Right ventricle myocardium inferior (tissue), 1 donor: ENCODE data around the gene COL9A1. TPM values are rescaled to one million over a fixed set of nuclear protein-coding genes. Genes with fewer than 3 reads are reported as not detected.
"Not testable (repeated sequence)": the region's sequence is repeated elsewhere in the genome, so short reads cannot be mapped to it uniquely, and the experiment has no call there.

ENCODE experiments used
- ATAC-seq: fragments of 200-7000 bp; cut with Tn5 transposase; one replicate; pipeline ENCODE4 v1.9.1; 2020; ENCODE audit warnings: mild to moderate bottlenecking, moderate library complexity
- DNase-seq: peaks from one replicate; pipeline ENCODE4 v3.0.0; 2021; ENCODE audit errors: missing footprints
- intact Hi-C: fragments of 100-400 bp; cut with DNase I; formaldehyde crosslinking; loops from one replicate; pipeline ENCODE4 v1.11.0; 2022
- long read RNA-seq: library from polyadenylated mRNA; unstranded; transcript quantifications from one replicate; pipeline ENCODE4 v2.0.0, GENCODE V29; 2021
- total RNA-seq: library from RNA; stranded (reverse); fragmentation: NEBNext Ultra II Directional; extraction: Animal tissue kit (Norgen Biotek cat#: 25700); gene quantifications from one replicate; pipeline ENCODE4 v1.2.1, GENCODE V29; 2021
- donor health status: DM: no; HTN: yes; CAD: no; lungs with severe emphysema.

COL9A1 gene
- 0.14 TPM for total RNA-seq
- long read RNA-seq: 0 reads

GRCh38 chr6:70303034-70303525 lies at the start of gene COL9A1:
Gene COL9A1 (minus strand): TSS chr6:70303084. CDS start chr6:70302924, 160 bp downstream.
- intact Hi-C loops: no loop called here
- DNase-seq (no peak), ATAC-seq (no peak)

DNA sequence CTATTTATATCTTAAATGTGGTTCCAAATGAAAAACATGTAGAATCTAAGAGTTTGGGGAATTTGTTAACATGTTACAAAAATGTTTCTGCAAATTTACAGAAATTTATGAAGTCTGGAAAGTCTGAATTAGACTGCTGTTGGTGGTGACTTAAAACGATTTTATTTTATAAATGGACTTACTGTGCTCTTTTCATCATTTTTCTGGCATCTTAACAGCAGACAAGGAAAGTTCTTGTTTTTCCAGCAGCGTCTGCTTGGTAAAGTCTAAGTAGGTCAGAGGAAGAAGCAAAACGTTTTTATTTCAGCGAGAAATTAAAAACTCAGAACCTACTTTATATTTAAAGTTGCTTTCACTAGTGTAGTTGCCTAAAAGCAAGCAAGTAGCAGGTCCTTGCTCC lies 48.6 kb upstream of the COL9A1 start:
- no peak for ATAC-seq
- intact Hi-C loops: no loop called here
- no peak for DNase-seq

DNA sequence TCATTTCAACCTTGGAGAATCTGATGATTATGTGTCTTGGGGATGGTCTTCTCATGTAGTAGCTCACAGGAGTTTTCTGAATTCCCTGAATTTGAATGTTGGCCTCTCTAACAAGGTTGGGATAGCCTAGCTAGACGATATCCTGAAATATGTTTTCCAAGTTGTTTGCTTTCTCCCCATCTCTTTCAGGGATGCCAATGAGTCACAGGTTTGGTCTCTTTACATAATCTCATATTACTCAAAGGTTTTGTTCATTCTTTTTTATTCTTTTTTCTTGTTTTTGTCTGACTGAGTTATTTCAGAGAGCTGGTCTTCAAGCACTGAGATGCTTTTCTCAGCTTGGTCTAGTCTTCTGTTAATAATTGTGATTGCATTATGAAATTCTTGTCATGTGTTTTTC lies 42.7 kb upstream of the COL9A1 start:
- no peak for ATAC-seq
- no peak for DNase-seq
- intact Hi-C loops: no loop called here

DNA sequence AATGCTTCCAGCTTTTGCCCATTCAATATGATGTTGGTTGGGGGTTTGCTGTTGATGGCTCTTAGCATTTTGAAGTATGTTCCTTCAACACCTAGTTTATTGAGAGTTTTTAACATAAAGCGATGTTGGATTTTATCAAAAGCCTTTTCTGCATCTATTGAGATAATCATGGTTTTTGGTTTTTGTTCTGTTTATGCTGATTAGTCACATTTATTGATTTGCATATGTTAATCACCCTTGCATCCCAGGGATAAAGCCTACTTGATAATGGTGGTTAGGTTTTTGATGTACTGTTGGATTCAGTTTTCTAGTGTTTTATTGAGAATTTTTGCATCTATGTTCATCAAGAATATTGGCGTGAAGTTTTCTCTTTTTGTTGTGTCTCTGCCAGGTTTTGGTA lies 40.4 kb upstream of the COL9A1 start:
- ATAC-seq (no peak), DNase-seq (no peak)
- intact Hi-C loops: no loop called here

DNA sequence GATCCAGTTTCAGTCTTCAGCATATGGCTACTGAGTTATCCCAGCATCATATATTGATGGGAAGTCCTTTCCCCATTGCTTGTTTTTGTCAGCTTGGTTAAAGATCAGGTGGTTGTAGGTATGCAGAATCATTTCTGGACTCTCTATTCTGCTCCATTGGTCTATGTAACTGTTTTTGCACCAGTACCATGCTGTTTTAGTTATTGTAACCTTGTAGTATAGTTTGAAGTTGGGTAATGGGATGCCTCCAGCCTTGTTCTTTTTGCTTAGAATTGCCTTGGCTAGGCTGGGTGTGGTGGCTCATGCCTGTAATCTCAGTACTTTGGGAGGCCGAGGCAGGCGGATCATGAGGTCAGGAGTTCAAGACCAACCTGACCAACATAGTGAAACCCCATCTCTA lies 36.9 kb upstream of the COL9A1 start:
- ATAC-seq, DNase-seq, intact Hi-C loops: not testable (repeated sequence)

DNA sequence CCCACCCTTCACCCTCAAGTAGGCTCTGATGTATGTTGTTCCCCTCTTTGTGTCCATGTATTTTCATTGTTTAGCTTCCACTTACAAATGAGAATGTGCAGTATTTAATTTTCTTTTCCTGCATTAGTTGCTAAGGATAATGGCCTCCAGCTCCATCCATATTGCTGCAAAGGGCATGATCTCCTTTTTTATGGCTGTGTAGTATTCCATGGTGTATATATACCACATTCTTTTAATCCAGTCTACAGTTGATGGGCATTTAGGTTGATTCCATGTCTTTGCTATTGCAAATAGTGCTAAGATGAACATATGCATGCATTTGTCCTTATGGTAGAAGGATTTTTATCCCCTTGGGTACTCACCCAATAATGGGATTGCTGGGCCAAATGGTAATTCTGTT lies 35.9 kb upstream of the COL9A1 start:
- no peak for ATAC-seq
- DNase-seq: no peak
- intact Hi-C loops: no loop called here

- intact Hi-C loops: no loop called here
- ATAC-seq: no peak
- no peak for DNase-seq
Measured at GRCh38 chr6:70337743-70338105, 34.8 kb upstream of the COL9A1 start.

- intact Hi-C loops: no loop called here
- DNase-seq (no peak), ATAC-seq (no peak)
Measured at GRCh38 chr6:70336996-70337742, 34.3 kb upstream of the COL9A1 start.

GRCh38 chr6:70327036-70327435 lies 24.2 kb upstream of the COL9A1 start:
- DNase-seq (no peak), ATAC-seq (no peak)
- intact Hi-C loops: no loop called here

- intact Hi-C loops: no loop called here
Measured at GRCh38 chr6:70325009-70325408, 22.1 kb upstream of the COL9A1 start.

GRCh38 chr6:70317799-70318198 lies 14.9 kb upstream of the COL9A1 start:
- DNase-seq, ATAC-seq, intact Hi-C loops: not testable (repeated sequence)

More at GRCh38 chr6:70325009-70325408, 22.1 kb upstream of the COL9A1 start:
- no peak for ATAC-seq
- DNase-seq: no peak

DNA sequence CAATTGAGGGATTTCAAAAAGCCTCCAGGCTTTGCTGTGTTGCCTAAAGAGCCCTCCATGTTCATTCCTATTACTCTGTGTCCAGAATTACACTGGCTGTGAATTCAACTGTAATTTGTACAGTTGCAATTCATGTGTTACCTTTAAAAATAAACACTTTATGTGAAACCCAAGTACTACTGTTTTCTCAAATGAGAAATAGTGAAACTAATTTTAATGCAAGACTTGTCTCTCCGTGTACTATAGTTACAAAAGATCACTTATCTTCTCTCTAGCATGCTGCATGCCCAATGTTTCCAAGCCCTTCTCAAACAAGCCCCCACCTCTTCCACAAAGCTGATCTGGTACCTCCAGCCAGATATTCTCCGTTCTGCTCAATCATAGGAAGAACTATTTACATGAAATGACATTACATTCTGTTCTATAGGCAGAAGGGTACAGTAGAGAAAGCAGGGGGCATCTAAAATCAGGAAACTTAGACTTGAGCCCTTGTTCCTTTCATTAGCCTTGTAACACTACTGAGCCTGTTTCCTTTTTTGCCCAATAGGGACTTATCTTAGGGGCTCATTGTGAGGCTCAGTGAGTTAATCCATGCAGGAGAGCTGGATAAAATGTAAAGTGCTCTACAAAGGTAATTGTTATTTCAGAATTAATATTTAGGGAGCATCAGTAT lies 12.3 kb upstream of the COL9A1 start:
- ATAC-seq (no peak), DNase-seq (no peak)
- intact Hi-C loops: no loop called here

DNA sequence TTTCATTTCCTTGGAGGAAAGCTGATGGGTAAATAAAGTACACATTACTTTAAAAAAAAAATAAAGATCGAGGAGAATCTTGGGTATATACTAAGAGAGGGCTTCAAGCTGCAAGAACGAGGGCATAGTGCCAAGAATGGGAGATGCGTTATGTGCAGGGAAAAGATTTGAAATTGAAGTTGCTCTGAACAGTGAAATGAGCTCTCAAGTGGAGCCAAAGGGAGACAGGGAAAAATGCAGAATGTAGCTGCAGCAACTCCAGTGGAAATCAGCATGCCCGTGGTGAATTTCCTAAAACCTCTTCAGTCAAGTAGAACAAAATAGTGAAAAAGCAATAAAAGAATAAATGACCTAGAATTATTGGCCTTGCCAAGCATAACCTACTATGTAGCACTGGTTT lies 11.4 kb upstream of the COL9A1 start:
- intact Hi-C loops: no loop called here
- DNase-seq (no peak), ATAC-seq (no peak)

- ATAC-seq (no peak), DNase-seq (no peak)
- intact Hi-C loops: no loop called here
Measured at GRCh38 chr6:70312165-70312745, 9.4 kb upstream of the COL9A1 start.

GRCh38 chr6:70310063-70310694 lies 7.3 kb upstream of the COL9A1 start:
- intact Hi-C loops: loop anchor here (1.0 to 2.0 kb wide), 2 partner anchors 59 to 703 kb away; no protein-coding TSS in a partner anchor
- DNase-seq (no peak), ATAC-seq (no peak)

- no peak for DNase-seq
- ATAC-seq: no peak
- intact Hi-C loops: no loop called here
Measured at GRCh38 chr6:70309243-70309642, 6.4 kb upstream of the COL9A1 start.

DNA sequence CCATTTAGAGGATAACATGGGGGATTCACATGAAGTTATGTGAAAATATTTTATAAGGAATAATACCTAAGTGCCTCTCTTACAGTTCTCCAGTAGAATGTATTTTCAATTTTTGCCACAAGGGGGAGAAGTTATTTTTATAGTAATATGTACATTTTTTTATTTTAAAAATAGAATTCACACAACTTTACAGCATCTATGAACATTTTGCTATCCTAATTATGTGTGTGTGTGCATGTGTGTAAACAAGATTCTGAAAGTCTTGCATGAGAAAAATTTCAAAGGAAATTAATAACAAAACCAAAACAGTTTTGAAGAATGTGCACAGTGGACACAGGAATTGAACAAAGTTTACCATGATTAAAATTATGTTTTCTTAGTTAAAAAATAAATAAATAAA lies 5.3 kb upstream of the COL9A1 start:
- ATAC-seq, DNase-seq, intact Hi-C loops: not testable (repeated sequence)

DNA sequence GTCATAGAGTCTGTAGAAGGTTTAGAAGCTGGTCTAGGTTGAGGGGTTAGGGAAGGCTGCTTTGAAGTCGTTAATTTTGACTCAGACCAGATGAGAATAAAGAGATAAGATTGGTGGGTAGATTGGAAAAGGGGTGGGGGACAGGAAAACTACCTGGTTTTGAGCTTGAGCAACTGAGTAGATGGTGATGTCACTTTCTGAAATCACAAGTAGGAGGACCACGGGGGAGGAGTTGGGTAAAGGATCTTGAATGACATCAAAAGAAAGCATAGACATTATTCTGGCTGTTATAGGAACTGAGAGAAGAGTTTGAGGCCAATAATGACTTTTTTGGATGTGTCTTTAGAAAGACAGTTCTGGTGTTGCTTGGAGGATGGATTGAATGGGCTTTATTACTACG lies 4.1 kb upstream of the COL9A1 start:
- DNase-seq (no peak), ATAC-seq (no peak)
- intact Hi-C loops: no loop called here

GRCh38 chr6:70304616-70305015 lies 1.7 kb upstream of the COL9A1 start:
- intact Hi-C loops: no loop called here
- no peak for DNase-seq
- no peak for ATAC-seq
